ENCODE data around the gene BNC2.
"Not testable (repeated sequence)": the region's sequence is repeated elsewhere in the genome, so short reads cannot be mapped to it uniquely, and the experiment has no call there.

Gene BNC2

DNA sequence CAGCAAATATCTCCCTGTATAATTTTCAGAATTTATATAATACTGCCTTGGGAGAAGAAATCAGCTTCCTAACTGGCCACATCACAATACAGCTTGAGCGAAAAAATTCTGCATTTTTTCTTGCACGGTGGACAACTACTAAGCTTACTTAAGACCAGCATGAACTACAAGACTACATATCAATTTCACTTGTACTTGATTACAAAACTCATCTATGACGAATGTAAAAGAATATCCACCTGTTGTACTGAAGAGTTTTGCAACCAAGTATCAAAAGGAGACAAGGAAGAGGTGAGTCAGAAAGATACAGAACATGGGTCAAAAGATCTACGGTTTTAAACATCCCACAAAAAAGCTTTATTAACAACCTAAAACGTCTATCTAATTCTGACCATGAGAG is 279.4 kb downstream of the BNC2 start:
- DNase-seq: no peak

GRCh38 chr9:16585591-16585990 is 284.9 kb downstream of the BNC2 start:
- no peak for DNase-seq

GRCh38 chr9:16579872-16580432 is 290.5 kb downstream of the BNC2 start:
- DNase-seq: no peak

GRCh38 chr9:16575986-16576245 is 294.6 kb downstream of the BNC2 start:
- no peak for DNase-seq

GRCh38 chr9:16575142-16575985 is 295.1 kb downstream of the BNC2 start:
- DNase-seq: no peak

- no peak for DNase-seq
Observed at GRCh38 chr9:16572005-16572734, 298.3 kb downstream of the BNC2 start.

- DNase-seq: no peak
Observed at GRCh38 chr9:16571127-16571802, 299.2 kb downstream of the BNC2 start.

- DNase-seq: no peak
Observed at GRCh38 chr9:16563446-16563845, 307.0 kb downstream of the BNC2 start.

DNA sequence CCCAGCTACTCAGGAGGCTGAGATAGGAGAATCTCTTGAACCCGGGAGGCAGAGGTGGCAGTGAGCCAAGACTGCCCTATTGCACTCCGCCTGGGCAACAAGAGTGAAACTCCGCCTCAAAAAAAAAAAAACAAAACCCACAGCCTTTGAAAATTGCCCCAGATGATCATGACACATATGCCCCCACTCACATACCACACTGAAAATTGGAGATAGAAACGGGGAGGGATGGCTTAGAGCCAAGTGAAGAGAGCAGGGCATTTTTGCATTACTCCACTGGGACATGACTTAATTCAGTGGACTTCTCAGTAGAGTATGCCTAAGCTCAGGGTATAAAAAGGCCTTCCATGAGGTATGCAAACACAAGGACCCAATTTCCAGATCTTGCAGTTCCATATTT is 309.3 kb downstream of the BNC2 start:
- DNase-seq: no peak

DNA sequence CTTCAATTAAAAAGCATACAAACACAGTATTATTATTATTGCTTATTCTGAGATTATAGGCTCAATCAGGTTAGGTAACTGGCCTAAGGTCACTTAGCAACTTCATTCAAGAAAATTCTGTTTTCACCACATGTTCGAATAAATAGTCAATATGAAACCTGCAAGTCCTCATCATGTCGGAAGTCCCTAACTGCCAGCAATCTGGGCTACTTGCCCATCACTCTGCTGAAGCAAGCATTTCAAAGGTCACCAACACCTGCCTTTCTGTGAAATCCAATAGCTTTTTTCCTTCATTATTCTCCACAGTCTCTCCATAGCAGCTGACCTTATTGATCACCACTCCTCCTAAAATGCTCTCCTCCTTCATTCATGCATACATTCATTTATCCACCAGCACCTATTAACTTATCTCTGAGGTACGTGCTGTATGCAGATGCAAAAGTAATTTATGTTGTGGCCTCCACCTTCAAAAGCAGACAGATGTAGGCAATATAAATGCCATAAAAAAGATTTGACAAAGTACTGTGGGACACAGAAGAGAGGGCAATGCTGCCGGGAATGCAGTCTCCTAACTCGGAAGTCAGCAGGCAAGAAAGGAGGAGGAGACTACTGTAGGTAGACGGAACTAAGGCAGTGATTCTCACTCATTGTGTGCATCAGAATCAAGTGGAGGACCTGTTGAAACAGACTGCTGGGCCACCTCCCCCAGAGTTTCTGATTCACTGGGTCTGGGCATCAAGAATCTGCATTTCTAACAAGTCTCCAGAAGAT is 310.9 kb downstream of the BNC2 start:
- no peak for DNase-seq

DNA sequence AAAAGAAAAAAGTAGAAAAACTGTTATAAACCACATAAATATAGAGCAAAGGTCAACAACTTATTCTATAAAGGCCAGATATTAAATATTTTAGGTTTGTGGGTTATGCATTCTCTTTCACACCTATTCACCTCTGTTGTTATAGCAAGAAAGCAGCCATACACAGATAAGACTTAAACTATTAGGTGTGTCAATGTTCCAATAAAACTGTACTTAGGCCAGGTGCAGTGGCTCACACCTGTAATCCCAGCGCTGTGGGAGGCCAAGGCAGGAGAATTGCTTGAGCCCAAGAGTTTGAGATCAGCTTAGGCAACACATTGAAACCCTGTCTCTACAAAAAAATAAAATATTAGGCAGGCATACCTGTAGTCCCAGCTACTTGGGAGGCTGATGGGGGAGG is 314.7 kb downstream of the BNC2 start:
- no peak for DNase-seq

- no peak for DNase-seq
Observed at GRCh38 chr9:16553869-16554540, 316.5 kb downstream of the BNC2 start.

DNA sequence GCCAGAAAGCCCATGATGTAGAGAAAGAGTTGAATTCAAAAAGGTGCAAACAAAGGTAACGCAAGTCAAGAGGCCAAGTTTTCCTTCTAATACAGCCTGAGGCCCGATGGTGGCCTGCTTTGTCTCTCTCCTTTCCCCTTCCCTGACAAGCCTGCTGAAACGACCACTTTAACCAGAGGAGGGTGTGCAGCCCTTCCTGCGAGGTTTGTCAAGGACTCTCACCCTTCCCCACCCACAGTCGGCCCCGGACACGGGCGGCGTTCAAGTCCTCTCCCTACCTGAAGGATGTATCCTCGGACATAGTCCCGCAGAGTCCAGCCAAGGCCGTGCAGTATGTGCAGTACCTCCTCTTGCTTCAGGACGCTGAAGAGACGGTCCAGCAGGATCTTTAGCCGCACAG is 318.2 kb downstream of the BNC2 start:
- no peak for DNase-seq

DNA sequence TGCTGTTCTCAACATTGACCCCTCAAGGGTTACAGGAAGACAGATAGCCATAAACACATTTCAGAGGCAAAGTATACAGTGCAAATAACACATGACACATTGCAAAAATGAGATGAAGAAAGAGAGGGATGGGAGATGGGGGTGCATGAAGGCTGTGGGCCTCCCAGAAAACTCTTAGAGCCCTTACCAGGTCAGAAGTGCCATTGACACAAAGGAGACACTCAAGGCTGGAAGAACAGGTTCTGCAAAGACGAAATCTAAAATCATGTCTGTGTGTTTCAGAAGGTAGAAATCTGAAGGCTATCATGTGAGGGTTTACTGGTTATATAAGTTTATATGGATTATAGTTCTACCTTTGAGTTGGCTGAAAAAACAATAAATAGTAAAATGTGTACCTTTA is 318.8 kb downstream of the BNC2 start:
- no peak for DNase-seq

GRCh38 chr9:16545639-16546038 is 324.8 kb downstream of the BNC2 start:
- no peak for DNase-seq

DNA sequence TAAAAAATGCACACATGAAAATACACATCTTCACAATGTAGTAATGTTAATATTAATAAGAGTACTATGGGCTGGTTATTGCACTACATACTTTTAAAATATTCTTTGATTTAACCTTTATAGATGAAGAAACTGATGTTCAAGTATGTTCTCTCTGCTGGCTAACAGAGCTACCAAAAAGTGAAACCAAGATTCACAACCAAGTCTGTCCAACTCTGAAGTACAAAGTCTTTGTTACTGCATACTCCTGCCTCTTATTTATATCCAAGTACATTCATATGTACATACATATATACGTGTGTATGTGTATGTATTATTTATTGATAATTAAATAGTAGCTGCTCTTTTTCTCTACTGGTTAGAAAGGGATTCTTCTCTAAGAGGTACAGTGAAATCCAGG is 325.6 kb downstream of the BNC2 start:
- no peak for DNase-seq

GRCh38 chr9:16543686-16544085 is 326.8 kb downstream of the BNC2 start:
- DNase-seq: no peak

- DNase-seq: no peak
Observed at GRCh38 chr9:16543225-16543624, 327.2 kb downstream of the BNC2 start.

DNA sequence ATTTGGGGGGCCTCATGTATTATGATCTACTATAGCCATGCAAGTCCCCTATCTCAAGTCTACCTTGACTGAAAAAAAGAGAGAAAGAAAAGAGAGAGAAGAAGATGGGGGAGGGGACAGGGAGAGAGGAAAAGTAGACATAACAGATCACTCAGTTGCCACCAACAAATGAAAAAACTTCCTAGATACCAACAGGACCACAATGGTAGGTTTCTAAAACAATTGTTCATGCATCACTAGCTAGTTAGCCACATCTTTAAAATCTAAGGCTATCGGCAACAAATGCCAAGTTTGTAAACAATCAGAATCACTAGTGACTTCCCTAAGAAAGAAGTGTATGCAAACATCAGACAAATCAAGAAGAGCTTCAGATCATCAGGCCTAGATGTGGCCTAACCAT is 328.2 kb downstream of the BNC2 start:
- no peak for DNase-seq

- DNase-seq: no peak
Observed at GRCh38 chr9:16540743-16541613, 329.5 kb downstream of the BNC2 start.

- DNase-seq: not testable (repeated sequence)
Observed at GRCh38 chr9:16539626-16540025, 330.8 kb downstream of the BNC2 start.

Data from suppressor macrophage treated with lipopolysaccharide for 1 hour (primary cell).